ENCODE results near the gene MAST4. TPM values are rescaled to one million over a fixed set of nuclear protein-coding genes. Genes with fewer than 3 reads are reported as not detected.

Gene MAST4
- total and polyA plus RNA-seq, 2 of the 8 experiments (the other 6 are each of a cell fraction or from before 2014, with no cell fraction given) = 1.5 to 2.6 TPM

DNA sequence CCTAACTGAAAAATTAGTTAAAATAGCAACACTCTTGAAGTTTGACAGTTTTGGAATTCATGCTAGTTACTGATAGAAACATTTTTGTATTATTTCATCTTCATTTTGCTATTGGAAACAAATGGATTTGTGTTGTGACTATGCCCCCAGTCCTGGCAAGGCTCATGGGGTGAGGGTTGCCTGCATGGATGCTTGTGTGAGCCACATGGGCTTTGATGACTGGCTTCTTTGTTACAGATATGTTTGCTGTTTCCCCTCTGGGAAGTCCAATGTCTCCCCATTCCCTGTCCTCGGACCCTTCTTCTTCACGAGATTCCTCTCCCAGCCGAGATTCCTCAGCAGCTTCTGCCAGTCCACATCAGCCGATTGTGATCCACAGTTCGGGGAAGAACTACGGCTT, 556.2 kb downstream of the MAST4 start (continued):
- no peak for TF ChIP-seq TBP (IDR thresholded peaks at IDR 0.05; ENCODE audit: low read depth, low read length)
- no peak for TF ChIP-seq KDM1A (IDR thresholded peaks at IDR 0.05; ENCODE audit: borderline replicate concordance, low read length)
- no peak for TF ChIP-seq RBBP5 (IDR thresholded peaks at IDR 0.05; ENCODE audit: borderline replicate concordance, low read depth, low read length)
- TF ChIP-seq TAF1 (IDR thresholded peaks at IDR 0.05; ENCODE audit: low read depth, low read length) = no peak
- no peak for TF ChIP-seq BRCA1 (IDR thresholded peaks at IDR 0.05; ENCODE audit: low read depth, low read length)
- TF ChIP-seq KDM5A (IDR thresholded peaks at IDR 0.05; ENCODE audit: low read length) = no peak

All from H1 (cell line).